ENCODE measurements around the gene EXOC4.
"Not testable (repeated sequence)": the region's sequence is repeated elsewhere in the genome, so short reads cannot be mapped to it uniquely, and the experiment has no call there.

EXOC4 gene

DNA sequence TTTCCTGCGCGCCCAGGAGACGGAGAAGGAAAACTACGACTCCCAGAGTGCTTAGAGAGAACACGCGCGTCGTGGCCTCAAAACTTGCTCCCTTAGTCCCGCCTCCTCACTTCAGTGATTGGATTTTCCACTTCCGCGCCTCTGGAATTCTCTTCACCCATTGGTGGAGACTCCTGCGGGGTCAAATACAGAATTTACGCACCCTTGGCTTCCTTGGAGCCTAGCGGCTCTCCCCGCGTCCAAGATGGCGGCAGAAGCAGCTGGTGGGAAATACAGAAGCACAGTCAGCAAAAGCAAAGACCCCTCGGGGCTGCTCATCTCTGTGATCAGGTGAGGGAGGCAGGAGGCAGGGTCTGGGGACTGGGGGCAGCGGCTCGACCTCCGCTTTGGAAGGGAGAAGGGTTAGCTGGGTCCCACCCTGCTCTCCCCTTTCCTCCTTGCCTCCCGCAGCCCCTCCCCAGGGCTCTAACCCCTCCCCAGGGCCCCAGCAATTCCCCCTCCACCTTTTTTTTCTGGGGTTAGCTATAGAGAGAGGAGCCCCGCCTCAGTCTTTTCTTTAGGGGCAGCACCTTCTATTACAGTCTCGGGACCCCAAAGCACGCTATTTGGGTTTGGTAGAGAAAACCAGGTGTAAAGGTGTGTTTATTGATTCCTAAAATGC, at the start of gene EXOC4:
TSS of gene EXOC4 (plus strand) at position 221 of the 661 bp plus-strand sequence.
- peak; percentile 97 for DNase-seq

DNA sequence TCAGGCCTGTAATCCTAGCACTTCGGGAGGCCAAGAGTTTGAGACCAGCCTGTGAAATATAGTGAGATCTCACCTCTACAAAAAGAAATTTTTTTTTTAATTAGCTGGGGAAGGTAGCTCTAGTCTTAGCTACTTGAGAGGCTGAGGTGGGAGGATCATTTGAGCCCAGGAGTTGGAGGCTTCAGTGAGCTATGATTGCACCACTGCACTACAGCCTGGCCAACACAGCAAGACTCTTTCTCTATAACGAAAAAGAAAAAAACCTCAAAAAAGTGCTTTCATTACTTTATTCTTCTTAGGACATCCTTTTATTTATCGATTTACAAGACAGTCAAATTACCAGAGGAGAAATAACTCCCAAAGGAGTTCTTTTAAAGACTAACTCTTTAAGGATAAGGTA, 49.4 kb upstream of the EXOC4 start:
- DNase-seq: no peak

DNA sequence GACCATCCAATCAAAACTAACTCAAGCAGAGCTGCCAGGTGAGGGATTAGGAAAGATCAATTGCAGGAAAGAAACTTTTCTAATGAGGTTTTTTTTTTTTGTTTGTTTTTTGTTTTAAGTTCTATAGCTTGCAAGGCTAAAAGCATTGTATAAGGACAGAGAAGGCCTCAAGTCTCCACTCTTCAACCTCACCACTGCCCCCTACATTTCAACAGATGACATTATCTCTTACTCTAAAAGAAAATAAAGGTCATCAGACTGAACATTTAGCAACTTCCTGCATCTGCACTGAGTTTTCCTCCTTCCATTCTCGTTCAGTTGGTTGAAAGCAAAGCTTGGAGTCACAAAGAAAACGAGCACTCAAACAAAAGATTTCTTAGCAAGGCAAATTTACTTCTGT, 45.2 kb upstream of the EXOC4 start:
- DNase-seq: no peak

DNA sequence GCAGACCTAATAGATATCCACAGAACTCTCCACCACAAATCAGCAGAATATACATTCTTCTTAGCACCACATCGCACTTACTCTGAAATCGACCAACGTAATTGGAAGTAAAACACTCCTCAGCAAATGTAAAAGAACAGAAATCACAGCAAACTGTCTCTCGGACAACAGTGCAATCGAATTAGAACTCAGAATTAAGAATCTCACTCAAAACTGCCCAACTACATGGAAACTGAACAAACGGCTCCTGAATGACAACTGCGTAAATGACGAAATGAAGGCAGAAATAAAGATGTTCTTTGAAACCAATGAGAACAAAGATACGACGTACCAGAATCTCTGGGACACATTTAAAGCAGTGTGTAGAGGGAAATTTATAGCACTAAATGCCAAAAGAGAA, 42.1 kb upstream of the EXOC4 start:
- not testable (repeated sequence) for DNase-seq

DNA sequence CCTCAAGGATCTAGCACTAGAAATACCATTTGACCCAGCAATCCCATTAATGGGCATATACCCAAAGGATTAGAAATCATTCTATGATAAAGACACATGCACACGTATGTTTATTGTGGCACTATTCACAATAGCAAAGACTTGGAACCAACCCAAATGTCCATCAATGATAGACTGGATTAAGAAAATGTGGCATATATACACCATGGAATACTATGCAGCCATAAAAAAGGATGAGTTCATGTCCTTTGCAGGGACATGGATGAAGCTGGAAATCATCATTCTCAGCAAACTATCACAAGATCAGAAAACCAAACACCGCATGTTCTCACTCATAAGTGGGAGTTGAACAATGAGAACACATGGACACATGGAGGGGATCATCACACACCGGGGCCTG, 39.1 kb upstream of the EXOC4 start:
- DNase-seq: not testable (repeated sequence)

DNA sequence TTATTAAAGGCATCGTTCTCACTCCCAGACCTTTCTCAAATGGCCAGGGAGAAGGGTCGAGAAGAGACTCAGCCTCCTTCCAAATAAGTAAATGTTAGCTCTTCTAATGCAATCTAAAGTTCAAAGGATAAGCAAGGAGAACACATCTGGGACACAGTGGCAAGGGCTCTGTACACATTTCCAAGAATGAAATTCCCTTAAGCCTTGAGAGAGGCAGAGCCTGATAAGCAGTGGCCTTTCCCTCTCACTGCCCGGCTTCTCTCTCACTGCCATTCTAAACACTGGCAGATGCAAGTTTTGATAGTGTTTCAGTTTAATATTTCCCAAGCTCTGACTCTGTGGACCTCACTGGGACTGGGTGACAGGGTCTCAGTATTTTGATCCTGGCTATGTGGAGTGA, 35.1 kb upstream of the EXOC4 start:
- no peak for DNase-seq

DNA sequence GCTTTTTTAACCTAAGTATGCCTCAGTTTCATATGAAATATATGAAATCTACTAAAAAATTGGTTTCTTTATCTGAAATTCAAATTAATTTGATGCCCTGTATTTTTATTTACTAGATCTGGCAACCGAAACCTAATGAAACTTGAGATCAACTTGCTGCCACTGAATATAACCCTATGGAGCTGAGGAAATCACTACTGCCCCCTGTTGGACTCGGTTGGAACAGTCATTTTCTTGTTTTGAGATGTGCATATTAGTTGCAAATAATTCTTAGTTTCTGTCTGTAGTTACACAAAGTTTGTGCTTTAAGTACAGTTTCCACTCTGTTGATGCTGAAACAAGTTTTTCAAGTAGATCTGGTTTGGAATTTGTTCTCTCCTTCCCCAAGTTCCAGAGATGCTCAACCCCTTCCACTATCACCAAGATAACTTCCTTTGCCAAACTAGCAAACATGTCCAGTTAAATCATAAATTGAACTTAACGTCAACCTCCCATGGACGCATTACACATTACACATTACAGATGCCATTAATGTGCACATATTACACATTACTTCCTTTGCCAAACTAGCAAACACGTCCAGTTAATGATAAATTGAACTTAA, 22.2 kb upstream of the EXOC4 start:
- peak; percentile 61 for DNase-seq

DNA sequence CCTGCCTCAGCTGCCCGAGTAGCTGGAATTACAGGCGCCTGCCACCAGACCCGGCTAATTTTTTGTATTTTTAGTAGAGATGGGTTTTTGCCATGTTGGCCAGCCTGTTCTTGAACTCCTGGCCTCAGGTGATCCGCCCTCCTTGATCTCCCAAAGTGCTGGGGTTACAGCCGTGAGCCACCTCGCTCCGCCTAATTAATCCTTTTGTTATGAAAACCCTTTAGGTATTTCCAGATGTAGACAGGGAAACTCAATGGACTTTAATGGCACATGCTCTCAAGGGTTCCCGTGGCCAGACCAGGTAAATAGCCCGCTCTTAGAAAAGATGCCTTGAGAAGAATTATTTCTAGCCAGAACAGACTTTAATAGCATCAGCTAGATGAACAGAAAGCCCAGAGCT, 19.7 kb upstream of the EXOC4 start:
- no peak for DNase-seq

DNA sequence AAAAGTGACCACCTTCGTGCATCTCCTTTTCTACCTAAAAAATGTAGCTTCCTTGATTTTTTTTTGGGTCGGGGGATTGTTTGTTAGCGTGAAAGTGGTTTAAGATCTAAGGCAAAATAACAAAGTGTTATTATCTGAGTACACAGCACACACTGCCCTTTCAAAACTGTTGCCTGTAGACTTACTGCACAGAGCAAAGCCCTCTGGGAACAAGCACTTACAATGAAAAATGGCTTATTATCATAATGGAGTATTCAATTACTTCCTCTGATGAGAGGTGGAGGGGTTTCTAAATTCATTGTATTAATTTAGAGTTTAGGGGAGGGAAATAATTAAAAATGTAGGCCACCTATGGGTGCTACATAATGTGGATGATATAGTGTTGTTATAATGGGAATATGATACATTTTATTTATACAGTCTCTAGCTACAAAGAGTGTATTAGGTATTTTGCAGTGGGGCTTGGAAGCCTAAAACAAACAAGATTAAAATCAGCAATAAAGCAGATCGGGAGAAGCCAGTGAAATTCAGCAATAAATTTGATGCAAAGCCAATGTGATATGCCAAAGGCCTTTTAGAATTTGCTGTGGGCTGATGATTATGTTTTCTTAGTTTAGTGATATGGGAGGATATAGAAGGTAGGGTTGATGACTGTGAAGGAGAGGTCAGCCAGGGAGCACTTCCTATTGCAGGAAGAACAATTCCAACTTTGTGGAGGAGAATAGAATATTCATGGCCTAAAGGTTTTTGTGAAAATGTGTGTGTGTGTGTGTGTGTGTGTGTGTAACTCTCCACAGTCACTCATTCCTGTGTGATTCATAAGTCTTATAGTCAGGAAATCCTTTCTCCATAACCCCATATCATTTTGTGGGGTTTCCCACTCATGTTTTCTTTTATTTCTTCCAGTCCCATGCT, 17.7 kb upstream of the EXOC4 start:
- DNase-seq: peak; percentile 18

DNA sequence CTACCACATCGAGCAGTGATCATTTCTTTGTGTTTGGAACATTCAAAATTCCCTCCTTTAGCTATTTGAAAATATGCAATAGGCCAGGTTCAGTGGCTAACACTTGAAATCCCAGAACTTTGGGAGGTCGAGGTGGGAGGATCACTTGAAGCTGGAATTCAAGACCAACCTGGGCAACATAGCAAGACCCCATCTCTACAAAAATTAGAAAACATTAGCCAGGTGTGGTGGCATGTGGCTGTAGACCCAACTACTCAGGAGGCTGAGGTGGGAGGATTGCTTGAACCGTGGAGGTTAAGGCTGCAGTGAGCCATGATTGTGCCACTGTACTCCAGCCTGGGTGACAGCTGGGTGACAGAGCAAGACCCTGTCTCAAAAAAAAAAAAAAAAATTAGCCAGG, 15.3 kb upstream of the EXOC4 start:
- DNase-seq: no peak

DNA sequence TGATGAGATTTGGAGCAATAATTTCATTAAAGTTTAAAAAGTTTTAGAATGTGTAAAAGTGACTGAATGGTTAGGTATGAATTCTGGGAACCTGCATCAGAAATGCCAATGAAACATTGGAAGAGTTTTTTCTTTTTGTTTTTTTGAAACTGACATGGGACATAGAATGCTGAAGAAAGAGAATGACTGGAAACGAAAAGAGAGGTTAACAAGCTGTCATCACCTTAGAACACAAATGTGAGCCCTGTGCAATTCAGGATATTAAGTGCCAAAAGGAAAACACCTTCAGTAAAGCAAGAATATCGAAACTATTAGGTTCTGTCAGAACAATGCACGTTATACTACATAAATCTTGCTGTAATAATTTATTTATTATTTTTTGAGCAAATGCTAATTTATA, 12.6 kb upstream of the EXOC4 start:
- no peak for DNase-seq

DNA sequence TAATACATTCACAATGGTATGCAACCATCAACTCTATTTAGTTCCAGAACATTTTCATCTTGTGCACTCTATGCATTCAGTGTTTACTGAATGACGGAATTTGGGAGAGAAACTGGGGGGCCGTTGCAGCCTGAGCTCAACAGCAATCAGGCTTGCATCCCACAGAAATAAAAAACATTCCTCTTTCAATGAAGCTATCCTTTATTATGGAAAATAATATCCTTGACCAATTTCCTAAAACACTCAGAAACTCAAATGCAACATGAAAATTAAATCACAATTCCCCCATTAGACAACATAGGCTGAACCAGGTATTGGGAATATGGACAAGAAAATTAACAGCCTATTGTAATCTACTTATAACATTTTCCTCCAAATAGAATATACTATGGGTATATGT, 6.3 kb upstream of the EXOC4 start:
- no peak for DNase-seq

DNA sequence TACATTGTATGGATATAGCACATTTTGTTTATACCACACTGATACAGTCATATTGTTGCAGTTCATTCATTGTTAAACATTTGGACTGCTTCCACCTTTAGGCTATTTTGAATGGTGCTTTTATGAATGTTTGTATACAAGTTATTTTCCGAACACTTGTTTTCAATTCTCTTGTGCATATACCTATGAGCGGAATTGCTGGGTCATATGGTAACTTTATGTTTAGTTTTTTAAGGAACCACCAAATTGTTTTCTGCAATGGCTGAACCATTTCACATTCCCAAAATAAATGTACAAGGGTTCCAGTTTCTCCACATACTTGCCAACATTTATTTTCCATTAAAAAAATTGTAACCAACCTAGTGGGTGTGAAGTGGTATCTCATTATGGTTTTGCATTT, 4.0 kb upstream of the EXOC4 start:
- no peak for DNase-seq

DNA sequence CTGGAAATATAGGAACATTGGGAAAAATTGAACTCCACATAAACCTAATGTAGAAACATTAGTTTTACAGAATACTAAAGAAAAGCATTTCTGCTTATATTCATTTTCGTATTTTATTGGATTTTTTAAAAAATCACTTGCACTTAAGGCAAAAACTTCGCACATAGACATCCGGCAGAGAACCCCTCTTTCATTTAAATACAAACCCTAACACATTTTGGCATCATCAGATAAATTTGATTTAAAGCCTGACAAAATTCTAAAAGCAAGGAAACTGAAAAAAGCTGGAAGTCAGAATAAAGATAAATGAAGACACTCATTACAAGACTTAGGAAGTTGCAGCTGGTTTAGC, 396 bp upstream of the EXOC4 start:
- no peak for DNase-seq

DNA sequence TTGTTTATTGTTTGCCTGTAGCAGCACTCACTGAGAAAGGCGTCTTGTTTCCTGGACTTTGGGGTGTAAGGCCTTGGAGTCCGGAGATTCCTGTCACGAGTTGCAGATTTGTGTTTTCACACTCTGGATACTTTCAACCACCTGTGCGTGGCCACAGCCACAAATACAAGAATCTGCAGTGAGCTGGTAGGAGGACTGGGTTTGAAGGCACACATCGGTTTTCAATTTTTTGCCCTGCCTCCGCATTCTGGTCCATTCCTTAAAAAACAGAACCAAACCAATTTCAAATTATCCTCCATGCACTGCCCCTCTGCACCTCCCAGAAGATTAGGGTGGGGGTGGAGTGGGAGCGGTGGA, 619 bp downstream of the EXOC4 start:
- no peak for DNase-seq

DNA sequence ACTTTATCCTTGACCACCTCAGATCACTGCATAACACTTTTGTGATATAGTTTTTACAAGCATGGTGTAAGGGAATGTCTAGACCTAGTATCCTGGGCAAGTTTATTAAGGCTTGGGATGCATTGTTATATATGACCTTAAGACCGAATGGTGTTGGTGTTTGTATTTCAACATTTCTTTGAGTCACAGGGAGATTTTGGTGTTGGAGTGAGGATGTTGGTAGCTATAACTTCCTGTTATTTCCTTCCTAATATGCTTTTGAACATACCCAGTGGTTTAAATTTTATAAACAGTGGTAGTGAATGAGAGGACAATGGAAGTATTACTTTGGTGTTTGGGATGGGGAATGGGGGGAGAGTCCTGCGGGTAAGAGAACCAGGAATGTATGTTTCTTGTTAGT, 2.6 kb downstream of the EXOC4 start:
- DNase-seq: no peak

DNA sequence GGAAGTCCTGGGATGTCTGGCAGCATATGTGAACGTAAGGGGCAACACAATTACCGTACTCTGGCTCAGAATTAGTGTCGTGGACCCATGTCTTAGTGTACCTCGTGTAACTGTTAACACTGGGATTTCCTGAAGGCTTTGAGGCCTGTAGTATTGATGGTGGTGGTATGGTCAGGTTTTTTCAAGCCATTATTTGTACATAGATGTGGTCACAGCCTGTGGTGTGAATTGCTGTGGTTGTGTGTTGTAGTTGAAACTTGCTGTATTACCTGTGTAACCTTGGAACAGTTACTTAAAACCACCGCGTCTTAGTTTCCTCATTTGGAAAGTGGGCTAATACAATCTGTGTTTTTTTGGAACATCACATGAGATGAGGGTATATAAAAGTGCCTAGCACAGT, 5.3 kb downstream of the EXOC4 start:
- DNase-seq: no peak

DNA sequence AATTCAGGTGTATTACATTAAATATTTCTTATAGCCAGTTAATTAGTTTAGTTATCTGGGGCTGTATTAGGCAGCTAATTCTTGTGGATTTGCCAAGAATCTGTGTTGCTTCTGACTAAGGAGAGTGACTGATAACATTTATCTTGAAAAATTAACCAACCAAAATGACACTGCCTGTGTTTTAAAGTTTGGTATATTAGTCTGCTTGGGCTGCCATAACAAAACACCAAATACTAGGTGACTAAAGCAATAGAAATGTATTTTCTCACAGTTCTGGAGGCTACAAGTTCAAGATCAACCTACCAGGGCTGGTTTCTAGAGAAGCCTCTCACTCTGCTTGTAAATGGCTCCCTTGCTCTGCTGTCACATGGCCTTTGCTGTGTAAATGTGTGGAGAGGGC, 12.9 kb downstream of the EXOC4 start:
- DNase-seq: no peak

DNA sequence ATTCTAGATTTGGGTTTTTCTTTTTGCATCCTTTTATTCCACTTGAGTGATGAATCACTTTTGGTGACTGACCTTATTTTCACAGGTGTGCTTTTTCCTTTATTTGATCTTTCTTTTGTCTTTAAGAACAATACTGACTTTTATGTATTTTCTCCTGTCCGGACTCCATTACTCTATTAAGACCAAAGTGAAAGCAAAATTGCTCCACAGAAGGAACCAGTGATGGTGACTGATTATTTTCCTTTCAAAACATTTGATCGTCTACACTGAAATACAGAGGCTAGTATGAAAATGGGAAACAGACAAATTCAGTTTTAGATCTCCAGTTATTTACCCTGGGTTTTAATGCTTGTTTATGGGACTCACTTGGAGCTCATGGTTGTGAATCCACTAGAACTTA, 15.5 kb downstream of the EXOC4 start:
- DNase-seq: no peak

DNA sequence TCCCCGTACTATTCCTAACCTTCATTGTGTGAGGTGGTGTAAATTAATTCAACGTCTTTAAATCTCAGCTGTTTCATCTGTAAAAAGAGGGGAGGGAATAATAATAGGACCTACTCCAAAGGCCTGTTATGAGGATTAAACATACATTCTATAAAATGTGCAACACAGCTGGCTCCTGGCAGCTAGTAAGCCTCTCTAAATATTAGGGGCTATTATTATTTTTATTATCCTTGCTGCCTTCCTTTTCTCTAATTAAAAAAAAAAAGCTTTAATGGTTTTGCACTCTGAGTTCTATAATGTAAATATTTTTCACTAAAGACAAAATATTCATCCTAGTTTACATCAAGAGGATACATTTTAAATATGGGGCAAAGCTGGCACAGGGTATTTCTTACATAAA, 19.5 kb downstream of the EXOC4 start:
- DNase-seq: no peak

DNA sequence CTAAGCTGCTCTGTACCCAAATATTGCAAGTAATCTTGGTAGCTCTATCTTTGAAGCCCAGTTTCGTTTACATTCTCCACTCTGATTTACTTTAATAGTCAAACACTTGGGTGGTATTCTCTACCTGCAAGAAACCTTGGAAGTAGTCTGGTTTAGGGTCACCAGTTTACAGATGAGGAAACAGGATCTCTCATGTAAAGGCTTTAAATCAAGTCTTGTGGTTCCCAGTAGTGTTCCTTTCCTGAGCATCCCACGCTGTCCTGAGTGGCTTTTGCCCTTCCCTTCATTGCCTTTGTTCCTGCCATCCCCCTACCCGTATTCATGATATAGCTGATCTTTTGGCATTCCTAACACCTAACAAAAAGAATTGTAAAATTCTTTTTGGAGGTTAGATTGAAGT, 20.3 kb downstream of the EXOC4 start:
- DNase-seq: no peak

DNA sequence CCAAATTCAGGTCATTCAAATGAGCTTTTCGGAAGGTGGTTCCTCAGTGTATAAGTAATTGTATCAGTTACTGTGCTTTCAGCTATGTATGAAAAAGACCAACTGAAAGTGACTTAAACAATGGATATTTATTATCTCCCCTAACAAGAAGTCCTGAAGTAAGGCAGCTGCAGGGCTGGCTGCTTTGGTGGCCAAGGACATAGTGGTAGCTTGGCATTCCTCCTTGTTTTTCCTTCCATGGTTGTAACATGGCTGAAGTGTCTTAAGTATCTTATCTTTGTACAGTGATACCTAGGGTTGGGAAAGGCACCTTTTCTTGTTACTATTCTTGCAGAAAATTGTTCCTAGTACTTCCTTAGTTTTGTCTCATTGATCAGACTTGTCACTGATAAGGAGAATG, 21.4 kb downstream of the EXOC4 start:
- DNase-seq: no peak

DNA sequence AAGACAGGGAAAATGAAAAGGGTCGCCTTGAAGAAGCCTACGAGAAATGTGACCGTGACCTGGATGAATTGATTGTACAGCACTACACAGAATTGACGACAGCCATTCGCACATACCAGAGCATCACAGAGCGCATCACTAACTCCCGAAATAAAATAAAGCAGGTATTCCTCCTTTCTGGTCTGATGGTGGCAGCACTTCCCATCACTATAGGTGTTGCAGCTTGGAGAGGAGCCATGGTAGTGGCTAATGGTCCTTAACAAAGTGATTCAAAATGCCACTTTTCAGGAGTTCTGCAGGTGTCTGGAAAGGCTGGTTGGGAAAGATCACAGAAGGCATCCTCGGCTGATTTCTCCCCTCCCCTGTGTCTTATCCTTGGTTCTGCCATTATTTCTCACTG, 22.1 kb downstream of the EXOC4 start:
- DNase-seq: no peak

DNA sequence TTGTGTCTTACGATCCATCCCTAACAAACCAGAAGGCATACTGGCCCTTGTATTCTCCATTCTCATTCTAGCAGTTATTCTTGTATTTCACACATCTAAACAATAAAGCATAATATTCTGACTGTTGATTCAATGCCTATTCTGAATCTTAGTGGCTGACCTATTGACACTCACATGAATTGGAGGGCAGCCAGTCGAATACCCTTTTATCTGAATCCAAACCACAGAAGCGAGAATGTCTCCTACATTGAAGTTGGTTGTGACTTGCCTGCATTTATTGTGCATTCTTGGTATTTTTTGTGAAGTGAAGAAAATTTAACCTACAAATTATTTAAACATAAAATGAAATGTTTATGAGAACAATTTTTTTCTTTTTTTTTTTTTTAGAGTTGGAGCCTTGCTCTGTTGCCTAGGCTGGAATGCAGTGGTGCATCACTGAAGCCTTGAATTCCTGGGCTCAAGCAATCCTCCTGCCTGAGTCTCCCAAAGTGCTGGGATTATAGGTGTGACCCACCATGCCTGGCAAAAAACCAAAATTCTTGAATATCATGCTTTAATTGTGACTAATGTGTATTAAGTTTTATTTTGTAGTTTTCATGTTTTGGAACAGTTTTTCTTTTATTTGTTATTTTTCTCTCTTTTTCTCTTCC, 22.7 kb downstream of the EXOC4 start:
- DNase-seq: no peak

All from NCI-H748 treated with DMSO at 0.1 percent for 48 hours (cell line).